Measurements from ENCODE around the gene TTC5.
"Not testable (repeated sequence)": the region's sequence is repeated elsewhere in the genome, so short reads cannot be mapped to it uniquely, and the experiment has no call there.

TTC5 gene

DNA sequence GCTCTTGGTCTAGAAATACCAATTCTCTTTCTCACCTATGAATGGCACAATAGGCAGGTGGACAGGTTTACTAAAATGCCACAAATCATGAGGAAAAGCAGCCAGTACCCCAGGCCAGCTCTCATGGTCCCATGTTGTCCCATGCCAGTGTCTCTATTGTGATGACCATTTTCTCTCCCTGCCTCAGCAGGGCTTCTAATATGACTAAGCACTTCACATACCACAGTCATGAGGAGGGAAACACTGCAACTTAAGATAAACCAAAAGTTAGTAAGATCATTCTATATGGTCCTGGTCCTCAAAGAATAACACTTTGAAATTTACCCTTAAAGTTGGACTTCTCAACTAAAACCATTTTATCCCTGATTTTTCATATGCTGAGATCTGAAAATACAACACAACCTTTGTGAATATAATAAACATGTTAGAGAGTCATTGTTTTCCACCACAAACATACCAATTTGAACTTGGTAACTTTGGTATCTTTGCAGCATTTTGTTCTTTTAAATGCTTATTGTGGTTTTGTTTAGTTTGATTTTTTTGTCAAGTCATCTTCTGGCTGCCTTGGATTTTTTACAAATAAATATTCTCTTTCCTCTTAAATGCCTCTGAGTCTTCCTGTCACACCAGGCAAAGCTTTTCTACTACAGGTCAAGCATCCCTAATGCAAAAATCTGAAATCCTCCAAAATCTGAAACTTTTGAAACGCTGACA, 3.6 kb downstream of the TTC5 start:
- DNase-seq, result peak; percentile 41

DNA sequence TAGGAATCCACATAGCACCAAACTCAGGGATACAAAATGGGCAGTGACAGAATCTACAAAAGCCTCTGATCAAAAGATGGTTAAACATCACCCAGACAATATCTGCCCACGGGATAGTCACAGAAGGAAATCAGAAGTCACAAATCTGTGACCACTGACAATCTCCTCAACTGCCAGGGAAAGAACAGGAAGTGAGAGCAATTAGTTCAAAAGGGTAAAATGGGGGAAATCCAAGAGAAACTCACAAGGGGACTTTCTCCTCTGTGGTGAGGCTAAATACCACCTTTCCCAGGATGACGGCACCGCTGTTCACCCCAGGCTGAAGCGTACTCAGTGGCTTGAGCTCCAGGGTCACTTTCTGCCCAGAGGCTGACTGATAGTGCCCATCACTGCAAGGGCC, 10.7 kb downstream of the TTC5 start:
- no peak for DNase-seq

DNA sequence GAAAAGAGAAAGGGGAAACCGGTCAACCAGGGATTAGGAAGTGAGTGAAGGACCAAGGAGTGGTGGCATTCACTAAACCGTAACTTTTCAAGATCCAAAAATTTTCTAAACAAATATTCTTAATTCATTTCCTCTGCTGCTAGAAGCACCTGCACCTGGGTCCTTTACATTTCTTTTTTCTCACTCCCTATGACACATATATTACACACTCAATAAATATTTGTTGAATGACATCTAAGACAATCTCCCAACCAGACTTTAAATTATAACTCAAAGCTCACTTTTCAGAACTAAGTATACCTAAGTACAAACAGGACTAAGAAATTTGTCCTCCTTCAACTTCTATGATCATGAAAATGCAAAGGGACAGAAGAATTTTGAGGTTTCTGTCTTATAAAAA, 11.1 kb downstream of the TTC5 start:
- DNase-seq, result no peak

DNA sequence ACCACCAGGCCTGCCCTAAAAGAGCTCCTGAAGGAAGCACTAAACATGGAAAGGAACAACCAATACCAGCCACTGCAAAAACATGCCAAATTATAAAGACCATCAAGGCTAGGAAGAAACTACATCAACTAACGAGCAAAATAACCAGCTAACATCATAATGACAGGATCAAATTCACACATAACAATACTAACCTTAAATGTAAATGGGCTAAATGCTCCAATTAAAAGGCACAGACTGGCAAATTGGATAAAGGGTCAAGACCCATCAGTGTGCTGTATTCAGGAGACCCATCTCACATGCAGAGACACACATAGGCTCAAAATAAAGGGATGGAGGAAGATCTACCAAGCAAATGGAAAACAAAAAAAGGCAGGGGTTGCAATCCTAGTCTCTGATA, 23.8 kb downstream of the TTC5 start:
- DNase-seq, result not testable (repeated sequence)

DNA sequence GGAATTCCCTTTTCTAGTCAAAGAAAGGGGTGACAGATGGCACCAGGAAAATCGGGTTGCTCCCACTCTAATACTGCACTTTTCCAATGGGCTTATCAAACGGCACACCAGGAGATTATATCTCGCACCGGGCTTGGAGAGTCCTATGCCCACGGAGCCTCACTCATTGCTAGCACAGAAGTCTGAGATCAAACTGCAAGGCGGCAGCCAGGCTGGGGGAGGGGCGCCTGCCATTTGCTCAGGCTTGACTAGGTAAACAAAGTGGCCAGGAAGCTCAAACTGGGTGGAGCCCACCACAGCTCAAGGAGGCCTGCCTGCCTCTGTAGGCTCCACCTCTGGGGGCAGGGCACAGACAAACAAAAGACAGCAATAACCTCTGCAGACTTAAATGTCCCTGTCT, 25.5 kb downstream of the TTC5 start:
- DNase-seq, result not testable (repeated sequence)

DNA sequence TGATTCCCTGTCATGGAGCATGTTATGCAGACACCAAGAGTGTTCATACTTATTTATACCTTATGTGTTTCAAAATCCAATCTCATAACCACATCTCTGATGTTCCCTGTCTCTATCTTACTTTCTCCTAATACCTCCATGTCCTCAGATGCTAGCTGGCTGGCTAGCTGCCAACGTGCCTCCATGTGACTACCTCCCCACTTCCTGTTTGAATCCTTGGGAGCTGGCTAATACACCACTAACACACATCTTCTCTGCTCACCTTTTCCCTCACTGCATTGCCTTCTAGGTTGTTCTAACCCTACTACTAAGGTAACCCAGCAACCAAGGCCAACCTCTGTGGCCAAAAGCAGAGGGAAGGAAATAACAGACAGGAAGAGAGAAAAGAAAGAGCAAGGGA, 27.3 kb downstream of the TTC5 start:
- DNase-seq, result no peak

DNA sequence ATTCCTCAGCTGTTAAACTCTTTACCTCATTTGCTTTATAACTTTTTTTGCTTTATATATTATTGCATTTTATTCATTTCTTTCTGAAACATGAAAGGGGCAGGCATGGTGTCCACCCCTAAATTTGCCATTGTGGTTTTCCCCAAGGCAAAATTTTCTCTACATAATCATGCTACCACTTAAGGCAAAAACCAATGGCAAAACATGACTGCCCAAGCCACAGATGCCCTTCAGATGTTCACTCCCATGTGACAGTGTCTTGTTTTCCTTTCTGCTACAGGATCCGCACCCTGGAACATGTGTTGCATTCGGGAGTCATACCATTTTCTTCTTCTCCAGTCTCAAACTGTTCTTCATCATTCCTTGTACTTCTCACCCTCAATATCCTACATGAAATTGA, 28.3 kb downstream of the TTC5 start:
- DNase-seq, result no peak

DNA sequence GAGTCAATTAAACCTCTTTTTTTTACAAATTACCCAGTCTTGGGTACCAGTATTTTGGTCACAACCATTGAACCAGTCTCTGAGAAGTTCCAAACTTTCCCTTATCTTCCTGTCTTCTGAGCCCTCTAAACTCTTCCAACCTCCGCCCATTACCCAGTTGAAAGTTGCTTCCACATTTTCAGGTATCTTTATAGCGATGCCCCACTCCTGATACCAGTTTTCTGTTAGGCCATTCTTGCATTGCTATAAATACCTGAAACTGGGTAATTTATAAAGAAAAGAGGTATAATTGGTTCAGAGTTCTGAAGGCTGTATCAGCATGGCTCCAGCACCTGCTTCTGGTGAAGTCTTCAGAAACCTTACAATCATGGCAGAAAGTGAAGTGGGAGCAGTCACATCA, 31.7 kb downstream of the TTC5 start:
- DNase-seq, result no peak

DNA sequence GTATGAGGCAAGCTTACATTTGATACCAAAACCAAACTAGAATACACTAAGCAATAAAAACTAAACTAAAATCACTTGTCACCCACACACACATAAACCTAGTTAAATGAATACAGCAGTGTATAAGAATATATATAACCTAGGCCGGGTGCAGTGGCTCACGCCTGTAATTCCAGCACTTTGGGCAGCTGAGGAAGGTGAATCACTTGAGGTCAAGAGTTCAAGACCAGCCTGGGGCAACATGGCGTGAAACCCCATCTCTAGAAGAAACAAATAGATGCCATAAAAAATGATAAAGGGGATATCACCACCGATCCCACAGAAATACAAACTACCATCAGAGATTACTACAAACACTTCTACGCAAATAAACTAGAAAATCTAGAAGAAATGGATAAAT, 41.4 kb downstream of the TTC5 start:
- DNase-seq, result not testable (repeated sequence)

DNA sequence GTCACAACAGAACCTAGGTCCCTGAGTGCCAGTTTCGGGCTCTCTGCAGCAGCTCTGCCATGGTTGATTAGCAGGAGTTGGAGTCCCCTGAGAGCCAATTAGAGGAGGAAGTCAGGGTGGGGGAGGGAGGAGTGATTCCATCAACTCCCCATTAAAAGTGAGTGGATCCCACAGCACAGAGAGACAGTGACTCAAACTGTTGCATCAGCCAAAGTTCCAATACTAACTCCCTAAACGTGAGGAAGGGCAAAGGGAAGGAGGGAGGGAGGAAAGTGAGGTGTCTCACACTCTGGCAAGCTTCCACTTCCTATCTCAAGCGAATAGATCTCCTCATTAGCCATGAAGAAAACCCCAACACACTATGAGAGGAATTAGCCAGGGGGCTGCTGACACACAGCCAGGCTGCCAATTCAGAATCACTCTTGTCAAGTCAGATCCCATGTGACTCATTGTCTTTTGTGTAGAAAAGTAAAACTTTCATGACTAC, 43.1 kb downstream of the TTC5 start:
- peak; percentile 86 for DNase-seq

DNA sequence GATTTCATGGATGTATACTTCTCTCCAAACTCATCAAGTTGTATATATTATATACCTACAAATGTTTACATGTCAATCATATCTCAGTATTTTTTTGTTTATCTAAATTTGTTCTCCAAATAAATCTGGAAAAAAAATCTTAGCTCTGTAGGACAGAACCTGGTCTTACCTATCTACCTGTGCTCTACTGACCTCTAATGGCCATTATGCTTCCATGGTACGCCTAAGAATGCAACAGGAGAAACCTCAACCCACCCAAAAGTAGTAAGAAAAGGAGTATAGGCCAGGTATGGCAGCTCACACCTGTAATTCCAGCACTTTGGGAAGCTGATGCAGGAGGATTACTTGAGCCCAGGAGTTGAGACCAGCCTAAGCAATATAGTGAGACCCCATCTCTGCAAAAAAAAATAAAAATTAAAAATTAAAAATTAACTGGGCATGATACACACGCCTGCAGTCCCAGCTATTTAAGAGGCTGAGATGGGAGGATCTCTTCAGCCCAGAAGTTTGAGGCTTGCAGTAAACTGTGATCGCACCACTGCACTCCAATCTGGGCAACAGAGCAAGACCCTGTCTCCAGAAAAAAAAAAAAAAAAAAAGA, 58.0 kb downstream of the TTC5 start:
- DNase-seq, result no peak

Data from HCEC 1CT (cell line).